NK-92 (cell line): ENCODE data around the gene PDE10A.

ENCODE experiments used
- DNase-seq: peaks from one replicate; lab custom pipeline; 2025; ENCODE audit not compliant: unreplicated experiment; lab: John Stamatoyannopoulos, UW

PDE10A gene

GRCh38 chr6:165662749-165663376, at the start of gene PDE10A:
TSS of gene PDE10A (minus strand) at chr6:165663241. CDS start at chr6:165662811, 430 bp downstream.
- no peak for DNase-seq

GRCh38 chr6:165708985-165709576, 46.0 kb upstream of the PDE10A start:
- no peak for DNase-seq

GRCh38 chr6:165707067-165707853, 44.2 kb upstream of the PDE10A start:
- DNase-seq = no peak

- no peak for DNase-seq
Measured at GRCh38 chr6:165705941-165706340, 42.9 kb upstream of the PDE10A start.

GRCh38 chr6:165704045-165704748, 41.2 kb upstream of the PDE10A start:
- no peak for DNase-seq

GRCh38 chr6:165702669-165703068, 39.6 kb upstream of the PDE10A start:
- DNase-seq = no peak

- DNase-seq = no peak
Measured at GRCh38 chr6:165701564-165702354, 38.7 kb upstream of the PDE10A start.

GRCh38 chr6:165701005-165701404, 38.0 kb upstream of the PDE10A start:
- DNase-seq = no peak

GRCh38 chr6:165698868-165699267, 35.8 kb upstream of the PDE10A start:
- DNase-seq = no peak

- DNase-seq = no peak
Measured at GRCh38 chr6:165697171-165697570, 34.1 kb upstream of the PDE10A start.

GRCh38 chr6:165695722-165696515, 32.9 kb upstream of the PDE10A start:
- DNase-seq = no peak

GRCh38 chr6:165694296-165694695, 31.3 kb upstream of the PDE10A start:
- no peak for DNase-seq

GRCh38 chr6:165692106-165692653, 29.1 kb upstream of the PDE10A start:
- DNase-seq = no peak

- no peak for DNase-seq
Measured at GRCh38 chr6:165689699-165690098, 26.7 kb upstream of the PDE10A start.

- no peak for DNase-seq
Measured at GRCh38 chr6:165686596-165687365, 23.7 kb upstream of the PDE10A start.

GRCh38 chr6:165685302-165685701, 22.3 kb upstream of the PDE10A start:
- no peak for DNase-seq

- no peak for DNase-seq
Measured at GRCh38 chr6:165684333-165684732, 21.3 kb upstream of the PDE10A start.

GRCh38 chr6:165680975-165681374, 17.9 kb upstream of the PDE10A start:
- DNase-seq = no peak

GRCh38 chr6:165679326-165679725, 16.3 kb upstream of the PDE10A start:
- no peak for DNase-seq
